H7 (cell line): ENCODE data around the gene LMO7. TPM values are rescaled to one million over a fixed set of nuclear protein-coding genes. Genes with fewer than 3 reads are reported as not detected.
"Not testable (repeated sequence)": the region's sequence is repeated elsewhere in the genome, so short reads cannot be mapped to it uniquely, and the experiment has no call there.

Experiments used
- DNase-seq: peaks from one replicate; pipeline ENCODE4 v3.0.0; 2012
- H3K27me3 ChIP-seq: 2 replicates; pipeline ENCODE4 v1.6.0; 2011; ENCODE audit warnings: mild to moderate bottlenecking, low read length; ENCODE audit not compliant: control insufficient read depth, insufficient read depth
- H3K36me3 ChIP-seq: replicated peaks from 2 replicates; pipeline ENCODE4 v1.5.1; 2011; ENCODE audit warnings: low read length; ENCODE audit not compliant: control insufficient read depth, insufficient read depth
- H3K4me3 ChIP-seq: 2 replicates; pipeline ENCODE4 v1.5.1; 2011; ENCODE audit warnings: low read depth, mild to moderate bottlenecking, control low read depth, low read length, moderate library complexity; ENCODE audit not compliant: insufficient read depth
- total RNA-seq: library from RNA; depleted of rRNA; stranded (reverse); fragments of >200 nt; shearing (Covaris generic); gene quantifications from 2 replicates; pipeline ENCODE4 v1.2.3, GENCODE V29; 2014

LMO7 gene
- total RNA-seq, 1 experiment from 2014 or later: 7.6 TPM

- H3K4me3 ChIP-seq, H3K27me3 ChIP-seq, DNase-seq, H3K36me3 ChIP-seq: not testable (repeated sequence)
Measured at GRCh38 chr13:75793188-75793567, 157.0 kb downstream of the LMO7 start.

- Histone ChIP-seq H3K36me3 (no peaks in the 10 kb centered on the region), H3K4me3 (no peak overlapping the region), H3K27me3 (no peaks in the 10 kb centered on the region)
- DNase-seq: no peak
Measured at GRCh38 chr13:75794663-75795062, 158.5 kb downstream of the LMO7 start.

- no peak for DNase-seq
- Histone ChIP-seq H3K4me3 (no peak overlapping the region), H3K36me3 (no peaks in the 10 kb centered on the region), H3K27me3 (no peaks in the 10 kb centered on the region)
Measured at GRCh38 chr13:75795274-75795673, 159.1 kb downstream of the LMO7 start.

- Histone ChIP-seq H3K27me3 (no peaks in the 10 kb centered on the region), H3K4me3 (no peak overlapping the region), H3K36me3 (no peaks in the 10 kb centered on the region)
- DNase-seq: no peak
Measured at GRCh38 chr13:75796825-75797224, 160.7 kb downstream of the LMO7 start.

- Histone ChIP-seq H3K4me3 (no peak overlapping the region), H3K27me3 (no peaks in the 10 kb centered on the region), H3K36me3 (no peaks in the 10 kb centered on the region)
- no peak for DNase-seq
Measured at GRCh38 chr13:75797239-75797638, 161.1 kb downstream of the LMO7 start.

GRCh38 chr13:75797719-75798118 is 161.6 kb downstream of the LMO7 start:
- DNase-seq: no peak
- H3K27me3 ChIP-seq: no peaks in the 10 kb centered on the region
- H3K36me3 ChIP-seq: no peaks in the 10 kb centered on the region
- H3K4me3 ChIP-seq: no peak overlapping the region

GRCh38 chr13:75798353-75799255 is 162.5 kb downstream of the LMO7 start:
- Histone ChIP-seq H3K4me3 (no peak overlapping the region), H3K36me3 (no peaks in the 10 kb centered on the region), H3K27me3 (no peaks in the 10 kb centered on the region)
- no peak for DNase-seq

- DNase-seq: no peak
- no peaks in the 10 kb centered on the region for H3K36me3 ChIP-seq
- H3K4me3 ChIP-seq: no peak overlapping the region
- H3K27me3 ChIP-seq: no peaks in the 10 kb centered on the region
Measured at GRCh38 chr13:75800545-75800944, 164.4 kb downstream of the LMO7 start.

GRCh38 chr13:75801388-75801945 is 165.3 kb downstream of the LMO7 start:
- H3K4me3 ChIP-seq: no peak overlapping the region
- H3K36me3 ChIP-seq: no peaks in the 10 kb centered on the region
- H3K27me3 ChIP-seq: no peaks in the 10 kb centered on the region
- DNase-seq: no peak

GRCh38 chr13:75802161-75802560 is 166.0 kb downstream of the LMO7 start:
- DNase-seq: no peak
- Histone ChIP-seq H3K36me3 (no peaks in the 10 kb centered on the region), H3K27me3 (no peaks in the 10 kb centered on the region), H3K4me3 (no peak overlapping the region)

- peak; percentile 36 for DNase-seq
- H3K27me3 ChIP-seq: no peaks in the 10 kb centered on the region
- no peak overlapping the region for H3K4me3 ChIP-seq
- no peaks in the 10 kb centered on the region for H3K36me3 ChIP-seq
Measured at GRCh38 chr13:75803164-75803611, 167.1 kb downstream of the LMO7 start.

- Histone ChIP-seq H3K36me3 (no peaks in the 10 kb centered on the region), H3K27me3 (no peaks in the 10 kb centered on the region), H3K4me3 (no peak overlapping the region)
Measured at GRCh38 chr13:75804054-75804453, 167.9 kb downstream of the LMO7 start.

GRCh38 chr13:75804605-75805004 is 168.5 kb downstream of the LMO7 start:
- DNase-seq: no peak
- no peaks in the 10 kb centered on the region for H3K27me3 ChIP-seq
- no peak overlapping the region for H3K4me3 ChIP-seq
- no peaks in the 10 kb centered on the region for H3K36me3 ChIP-seq

More at GRCh38 chr13:75804054-75804453, 167.9 kb downstream of the LMO7 start:
- DNase-seq: no peak

GRCh38 chr13:75806117-75806516 is 170.0 kb downstream of the LMO7 start:
- no peak for DNase-seq
- Histone ChIP-seq H3K4me3 (no peak overlapping the region), H3K36me3 (no peaks in the 10 kb centered on the region), H3K27me3 (no peaks in the 10 kb centered on the region)

GRCh38 chr13:75811361-75811760 is 175.2 kb downstream of the LMO7 start:
- Histone ChIP-seq H3K36me3 (no peaks in the 10 kb centered on the region), H3K27me3 (no peaks in the 10 kb centered on the region), H3K4me3 (no peak overlapping the region)
- no peak for DNase-seq
